ENCODE data around the gene TMCO5A. TPM values are rescaled to one million over a fixed set of nuclear protein-coding genes. Genes with fewer than 3 reads are reported as not detected.

Gene TMCO5A
- total and polyA plus RNA-seq, 12 donors, result not detected

DNA sequence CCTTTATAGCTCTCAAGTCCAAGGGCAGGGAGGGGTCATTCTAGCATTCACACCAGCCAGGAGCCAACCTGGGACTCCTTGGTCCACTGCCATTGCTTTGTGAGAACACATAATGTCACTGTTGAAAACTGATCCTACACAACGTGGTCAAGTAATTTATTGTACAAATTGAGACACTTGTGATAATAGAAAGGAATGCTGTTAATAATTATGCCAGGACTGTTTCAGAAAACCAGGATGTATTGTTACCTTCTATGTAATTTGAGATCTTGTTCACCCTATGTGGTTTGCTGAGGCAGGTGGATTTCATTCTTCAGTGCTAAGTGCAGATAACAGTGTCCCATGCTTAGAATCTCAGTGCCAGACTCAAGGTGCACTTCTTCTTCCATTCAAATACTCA, 33.3 kb downstream of the TMCO5A start:
- DNase-seq, result no peak
- H3K36me3 ChIP-seq (replicated peaks in 1 of 2), result no peaks in the 10 kb centered on the region
- H3K27ac ChIP-seq, result no peak overlapping the region
- peaks cover 3% of the 10 kb centered on the region for H3K27me3 ChIP-seq
- intact Hi-C loops (cut with DNase I), result no loop called here
- H3K4me3 ChIP-seq, result no peak overlapping the region
- no peaks in the 10 kb centered on the region for H3K9me3 ChIP-seq (replicated peaks in 1 of 3)
- no peaks in the 10 kb centered on the region for H3K4me1 ChIP-seq (replicated peaks in 1 of 2)
- WGBS, 4 donors, result 49 to 56% (median 53%) methylated on average over 1 of the region's 1 CpG
- TF ChIP-seq, protein P1, sequence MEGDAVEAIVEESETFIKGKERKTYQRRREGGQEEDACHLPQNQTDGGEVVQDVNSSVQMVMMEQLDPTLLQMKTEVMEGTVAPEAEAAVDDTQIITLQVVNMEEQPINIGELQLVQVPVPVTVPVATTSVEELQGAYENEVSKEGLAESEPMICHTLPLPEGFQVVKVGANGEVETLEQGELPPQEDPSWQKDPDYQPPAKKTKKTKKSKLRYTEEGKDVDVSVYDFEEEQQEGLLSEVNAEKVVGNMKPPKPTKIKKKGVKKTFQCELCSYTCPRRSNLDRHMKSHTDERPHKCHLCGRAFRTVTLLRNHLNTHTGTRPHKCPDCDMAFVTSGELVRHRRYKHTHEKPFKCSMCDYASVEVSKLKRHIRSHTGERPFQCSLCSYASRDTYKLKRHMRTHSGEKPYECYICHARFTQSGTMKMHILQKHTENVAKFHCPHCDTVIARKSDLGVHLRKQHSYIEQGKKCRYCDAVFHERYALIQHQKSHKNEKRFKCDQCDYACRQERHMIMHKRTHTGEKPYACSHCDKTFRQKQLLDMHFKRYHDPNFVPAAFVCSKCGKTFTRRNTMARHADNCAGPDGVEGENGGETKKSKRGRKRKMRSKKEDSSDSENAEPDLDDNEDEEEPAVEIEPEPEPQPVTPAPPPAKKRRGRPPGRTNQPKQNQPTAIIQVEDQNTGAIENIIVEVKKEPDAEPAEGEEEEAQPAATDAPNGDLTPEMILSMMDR (IDR thresholded peaks at IDR 0.05), result no peak
- no peak for TF ChIP-seq POLR2A (IDR thresholded peaks at IDR 0.05)

DNA sequence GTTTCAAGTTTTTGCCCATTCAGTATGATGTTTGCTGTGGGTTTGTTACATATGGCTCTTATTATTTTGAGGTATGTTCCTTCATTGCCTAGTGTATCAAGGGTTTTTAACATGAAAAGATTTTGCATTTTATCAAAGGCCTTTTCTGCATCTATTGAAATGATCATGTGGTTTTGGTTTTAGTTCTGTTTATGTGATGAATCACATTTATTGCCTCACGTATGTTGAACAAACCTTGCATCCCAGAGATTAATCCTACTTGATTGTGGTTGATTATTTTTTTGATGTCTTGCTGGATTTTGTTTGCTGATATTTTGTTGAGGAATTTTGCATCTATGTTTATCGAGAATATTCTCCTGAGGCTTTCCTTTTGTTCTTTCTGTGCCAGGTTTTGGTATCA, 39.4 kb downstream of the TMCO5A start:
- 63 to 75% (median 69%) methylated on average over 2 of the region's 2 CpGs for WGBS, 4 donors
- no peak for DNase-seq

GRCh38 chr15:37978231-37978630, 43.8 kb downstream of the TMCO5A start:
- WGBS, 4 donors, result 84 to 92% (median 91%) methylated on average over 2 to 4 of the region's 4 CpGs
- no peaks in the 10 kb centered on the region for H3K4me1 ChIP-seq (replicated peaks in 1 of 2)
- H3K27me3 ChIP-seq, result no peaks in the 10 kb centered on the region
- H3K9me3 ChIP-seq (replicated peaks in 1 of 3), result no peaks in the 10 kb centered on the region
- no peak for DNase-seq
- no peaks in the 10 kb centered on the region for H3K36me3 ChIP-seq (replicated peaks in 1 of 2)
- intact Hi-C loops (cut with DNase I), result no loop called here
- TF ChIP-seq POLR2A (IDR thresholded peaks at IDR 0.05), result no peak
- TF ChIP-seq, protein P1 (IDR thresholded peaks at IDR 0.05), result no peak
- no peak overlapping the region for H3K27ac ChIP-seq
- no peak overlapping the region for H3K4me3 ChIP-seq

More for the DNA sequence above, 39.4 kb downstream of the TMCO5A start:
- no peaks in the 10 kb centered on the region for H3K9me3 ChIP-seq (replicated peaks in 1 of 3)
- H3K36me3 ChIP-seq (replicated peaks in 1 of 2), result no peaks in the 10 kb centered on the region
- no peaks in the 10 kb centered on the region for H3K27me3 ChIP-seq
- H3K4me1 ChIP-seq (replicated peaks in 1 of 2), result no peaks in the 10 kb centered on the region
- no peak overlapping the region for H3K4me3 ChIP-seq
- intact Hi-C loops (cut with DNase I), result no loop called here
- no peak overlapping the region for H3K27ac ChIP-seq
- TF ChIP-seq, protein P1 (IDR thresholded peaks at IDR 0.05), result no peak

GRCh38 chr15:37979671-37980409, 45.4 kb downstream of the TMCO5A start:
- intact Hi-C loops (cut with DNase I), result no loop called here
- 38 to 81% (median 74%) methylated on average over 3 to 11 of the region's 11 CpGs for WGBS, 4 donors

More at GRCh38 chr15:37979671-37980409, 45.4 kb downstream of the TMCO5A start:
- Histone ChIP-seq H3K27ac (no peak overlapping the region), H3K36me3 (replicated peaks in 1 of 2) (no peaks in the 10 kb centered on the region), H3K4me3 (no peak overlapping the region), H3K9me3 (replicated peaks in 1 of 3) (no peaks in the 10 kb centered on the region), H3K4me1 (replicated peaks in 1 of 2) (no peaks in the 10 kb centered on the region), H3K27me3 (no peaks in the 10 kb centered on the region)
- DNase-seq, result no peak
- TF ChIP-seq POLR2A (IDR thresholded peaks at IDR 0.05), result no peak
- TF ChIP-seq, protein P1 (IDR thresholded peaks at IDR 0.05), result no peak

Data from adrenal gland (tissue), 12 donors.